Measurements from ENCODE around the gene MAPK8IP2.

DNA sequence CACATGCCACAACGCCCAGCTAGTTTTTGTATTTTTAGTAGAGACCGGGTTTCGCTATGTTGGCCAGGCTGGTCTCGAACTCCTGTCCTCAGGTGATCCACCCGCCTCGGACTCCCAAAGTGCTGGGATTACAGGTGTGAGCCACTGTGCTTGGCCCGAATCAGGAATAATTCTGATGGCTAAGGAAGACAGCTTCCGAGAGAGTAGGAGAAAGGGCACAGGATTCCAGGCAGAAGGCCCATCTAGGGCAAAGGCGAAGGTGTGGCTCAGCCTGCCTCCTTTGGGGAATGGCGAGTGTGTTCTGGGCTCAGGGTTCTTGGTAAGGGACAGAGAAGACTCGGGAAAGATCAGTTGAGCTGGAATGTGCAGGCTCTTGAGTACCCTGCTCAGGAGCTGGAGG, 36.3 kb upstream of the MAPK8IP2 start:
- TF ChIP-seq CTCF (conservative IDR thresholded peaks at IDR 0.05 in 1 of 2, IDR thresholded peaks at IDR 0.05 in 1 of 2; ENCODE audit: low read depth in 1 of 2, low read length in 2 of 2) = no peak
- TF ChIP-seq EZH2 (IDR thresholded peaks at IDR 0.05; ENCODE audit: low read length, missing control alignments) = no peak
